GM19468 (cell line): ENCODE data around the gene PHF20.
A peak's percentile ranks its signal among the peaks of the same experiment; 100 is the strongest.
"Not testable (repeated sequence)": the region's sequence is repeated elsewhere in the genome, so short reads cannot be mapped to it uniquely, and the experiment has no call there.

ENCODE experiments used
- ATAC-seq: cut with Tn5 transposase; IDR thresholded peaks from one replicate; pipeline ENCODE4 v1.9.1; 2021; ENCODE audit warnings: mild to moderate bottlenecking, moderate library complexity, moderate number of reproducible peaks; ENCODE audit not compliant: unreplicated experiment; ENCODE audit errors: extremely low read depth

PHF20 gene

DNA sequence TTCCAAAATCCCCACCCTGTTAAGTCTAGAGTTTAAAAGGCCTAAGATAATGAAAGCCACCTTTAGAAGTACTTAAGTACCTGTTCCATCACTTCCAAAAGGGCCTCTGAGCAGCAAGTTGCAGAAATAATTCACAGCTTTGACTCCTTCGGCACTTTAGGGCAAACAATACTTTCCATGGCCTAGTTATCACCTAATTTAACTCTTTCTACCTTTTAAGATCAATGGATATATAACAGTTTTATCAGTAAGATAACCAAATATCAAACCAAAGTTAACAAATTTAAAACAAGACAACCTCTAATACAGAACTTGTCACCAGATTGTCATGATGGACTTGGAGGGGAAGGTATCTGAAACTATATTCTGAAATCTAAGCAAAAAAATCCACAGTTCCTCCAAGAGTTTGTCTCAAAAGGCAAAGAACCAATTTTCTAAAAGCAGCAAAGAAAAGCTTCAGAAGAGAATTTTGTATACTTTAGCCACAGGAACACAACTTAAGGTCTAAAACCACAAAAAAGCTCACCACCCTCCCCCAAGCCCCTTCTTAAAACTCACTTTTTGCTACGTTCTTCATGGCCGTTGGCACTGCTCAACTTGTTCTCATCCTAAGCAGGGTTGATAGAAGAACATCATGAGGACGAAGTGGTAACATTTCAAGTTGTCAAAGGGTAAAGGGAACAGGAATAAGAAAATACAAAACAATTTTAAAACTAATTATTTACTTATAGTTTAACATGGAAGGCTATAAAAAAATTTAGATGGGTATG, 33.2 kb upstream of the PHF20 start:
- ATAC-seq = no peak

DNA sequence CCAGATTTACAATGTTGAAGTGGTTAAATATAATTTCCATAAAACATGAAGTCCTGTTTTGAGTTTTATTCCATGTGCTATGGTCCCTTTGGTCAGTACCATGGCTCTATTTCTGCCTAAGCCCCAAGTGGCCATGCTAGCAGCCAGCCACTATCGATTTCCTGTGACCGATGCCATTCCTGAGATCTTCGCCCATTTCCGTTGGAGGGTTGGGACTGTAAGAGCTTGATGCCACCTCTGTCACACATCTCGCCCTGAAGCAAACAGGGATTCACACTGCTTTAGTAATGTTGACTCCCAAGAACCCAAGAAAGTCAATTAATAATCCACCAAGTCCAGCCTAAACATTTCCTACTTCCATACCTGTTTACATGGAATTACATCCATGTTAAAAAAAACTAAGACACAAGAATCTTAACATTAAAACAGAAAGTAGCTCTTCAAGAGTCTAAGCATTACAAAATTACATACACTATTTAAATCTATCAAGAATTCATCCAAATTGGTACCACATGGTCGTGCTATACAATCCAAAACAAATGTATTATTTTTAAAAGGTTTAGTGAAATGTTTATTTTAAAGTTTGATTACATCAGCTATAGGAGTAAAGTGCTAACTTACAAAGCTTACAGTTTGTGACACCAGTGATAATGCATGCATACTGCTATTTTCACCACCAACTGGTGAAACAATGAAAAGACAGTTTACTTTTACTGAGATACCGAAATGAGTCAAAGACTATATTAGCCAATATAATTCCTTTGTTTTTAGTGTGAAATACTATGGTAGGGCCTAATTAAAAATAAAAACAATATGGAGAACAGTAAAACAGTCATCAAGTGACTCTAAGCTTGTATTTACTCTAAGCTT, 32.3 kb upstream of the PHF20 start:
- ATAC-seq = no peak

DNA sequence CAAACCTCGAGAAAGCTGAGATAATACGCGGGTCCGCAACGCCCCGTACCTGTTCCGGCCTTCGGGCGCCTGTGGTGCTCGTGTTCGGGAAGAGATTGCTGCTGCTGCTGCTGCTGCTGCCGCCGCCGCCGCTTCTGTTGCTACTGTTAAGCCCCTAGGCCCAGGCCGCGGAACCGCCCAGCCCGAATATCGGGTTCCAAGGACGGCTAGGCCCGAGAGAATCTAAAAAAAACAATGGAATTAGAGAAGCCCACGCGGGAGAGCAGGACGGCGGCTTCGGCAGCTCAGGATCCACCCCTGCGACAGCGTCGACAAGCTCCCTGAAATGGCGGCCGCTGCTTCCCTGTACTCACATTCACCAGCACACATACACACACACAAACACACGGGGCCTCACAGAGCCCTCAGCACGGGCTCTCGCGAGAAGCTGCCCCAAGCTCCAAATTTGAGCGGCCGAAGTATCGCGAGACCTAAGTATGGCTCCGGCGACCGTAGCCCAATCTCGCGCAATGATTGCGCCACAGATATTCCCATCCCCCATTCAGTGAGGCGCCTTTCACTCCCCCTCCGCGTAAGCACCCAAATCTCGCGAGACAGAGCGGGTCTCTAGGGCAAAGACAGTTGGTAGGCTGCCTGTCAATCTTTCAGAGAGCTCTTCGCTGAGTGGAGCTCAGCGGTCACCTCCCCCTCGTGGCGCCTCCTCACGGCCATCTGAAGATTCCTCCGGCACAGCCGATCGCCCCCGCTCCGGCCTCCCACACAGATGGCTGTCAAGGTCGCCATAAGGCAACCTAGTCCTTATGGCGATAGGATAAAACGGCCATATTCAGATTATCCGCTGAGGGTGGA, 29.7 kb upstream of the PHF20 start, which contains the start of gene RBM39:
TSS of gene RBM39 (minus strand) at position 369 of the 849 bp plus-strand sequence. CDS start 1,386 bp downstream, outside the sequence.
- ATAC-seq = peak; percentile 81

DNA sequence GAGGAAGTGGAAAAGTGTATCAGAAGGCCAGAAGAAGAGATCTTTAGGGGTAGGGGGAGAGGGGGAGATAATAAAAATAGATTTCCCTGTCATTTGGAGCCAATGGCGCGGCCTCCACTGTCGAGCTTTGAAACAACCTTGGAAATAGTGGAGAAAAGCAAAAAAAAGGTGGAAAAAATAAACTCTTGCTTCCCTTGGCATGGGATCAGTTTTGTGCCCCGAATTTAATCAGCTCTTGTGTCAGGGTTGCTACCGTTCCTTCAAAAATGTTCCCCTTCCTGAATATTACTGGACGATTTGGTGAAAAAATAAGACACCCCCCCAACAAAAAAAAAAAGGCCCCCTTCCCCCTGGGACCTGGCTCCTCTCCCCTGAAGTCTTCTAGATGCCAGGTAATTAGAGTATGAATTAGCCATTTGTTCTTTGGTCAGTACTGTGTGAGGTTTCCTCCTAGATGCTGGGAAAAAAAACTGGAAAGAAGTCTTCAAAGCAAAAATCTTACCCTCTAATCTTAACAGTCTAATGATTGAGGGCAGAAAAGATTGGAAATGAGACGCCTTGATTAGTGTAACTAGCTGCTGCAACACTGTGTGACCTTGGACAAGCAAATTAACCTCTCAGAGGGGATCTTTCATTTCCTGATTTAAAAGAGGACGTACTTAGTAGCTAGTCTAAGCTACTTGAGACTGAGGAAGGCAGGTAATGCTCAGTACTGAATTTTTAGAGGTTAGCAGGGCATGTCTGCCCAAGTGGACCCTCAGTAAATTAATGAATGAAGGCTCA, 28.9 kb upstream of the PHF20 start:
- ATAC-seq = no peak

DNA sequence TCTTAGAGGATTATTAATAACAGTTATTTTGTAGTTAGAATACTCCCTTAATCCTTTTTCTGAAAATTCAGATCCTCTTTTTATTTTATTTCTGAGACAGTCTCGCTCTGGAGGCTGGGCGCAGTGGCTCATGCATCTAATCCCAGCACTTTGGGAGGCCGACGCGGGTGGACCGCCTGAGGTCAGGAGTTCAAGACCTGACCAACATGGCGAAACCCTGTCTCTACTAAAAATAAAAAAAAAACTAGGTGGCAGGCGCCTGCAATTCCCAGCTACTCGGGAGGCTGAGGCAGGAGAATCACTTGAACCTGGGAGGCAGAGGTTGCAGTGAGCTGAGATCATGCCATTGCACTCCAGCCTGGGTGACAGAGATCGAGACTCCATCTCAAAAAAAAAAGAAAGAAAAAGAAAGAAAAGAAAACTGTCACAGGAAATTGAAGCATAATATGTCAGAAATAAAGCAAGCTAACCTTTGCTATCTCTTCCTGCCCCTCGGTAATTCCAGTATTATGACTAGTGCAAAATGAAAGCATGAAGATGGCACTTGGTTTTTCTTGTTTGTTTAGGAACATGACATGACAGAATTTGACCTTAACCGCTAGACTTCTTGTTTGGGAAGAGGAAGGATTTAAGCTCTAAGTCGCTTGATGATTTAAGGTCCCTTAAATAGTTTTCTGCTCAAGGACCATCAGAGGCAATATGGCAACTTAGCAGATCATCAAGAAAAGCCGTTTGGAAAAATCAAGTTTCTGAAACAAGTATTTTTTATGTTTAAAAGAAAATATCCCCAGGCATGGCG, 27.9 kb upstream of the PHF20 start:
- ATAC-seq = no peak

DNA sequence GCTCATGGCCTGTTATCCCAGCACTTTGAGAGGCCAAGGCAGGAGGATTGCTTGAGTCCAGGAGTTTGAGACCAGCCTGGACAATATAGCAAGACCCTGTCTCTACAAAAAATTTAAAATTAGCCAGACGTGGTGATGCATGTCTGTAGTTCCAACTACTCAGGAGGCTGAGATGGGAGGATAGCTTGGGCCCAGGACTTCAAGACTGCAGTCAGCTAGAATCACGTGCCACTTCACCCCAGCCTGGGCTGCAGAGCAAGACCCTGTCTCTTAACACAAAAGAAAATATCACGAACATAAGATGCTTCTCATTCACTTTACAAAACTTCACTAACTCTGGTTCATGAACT, 27.3 kb upstream of the PHF20 start:
- not testable (repeated sequence) for ATAC-seq

DNA sequence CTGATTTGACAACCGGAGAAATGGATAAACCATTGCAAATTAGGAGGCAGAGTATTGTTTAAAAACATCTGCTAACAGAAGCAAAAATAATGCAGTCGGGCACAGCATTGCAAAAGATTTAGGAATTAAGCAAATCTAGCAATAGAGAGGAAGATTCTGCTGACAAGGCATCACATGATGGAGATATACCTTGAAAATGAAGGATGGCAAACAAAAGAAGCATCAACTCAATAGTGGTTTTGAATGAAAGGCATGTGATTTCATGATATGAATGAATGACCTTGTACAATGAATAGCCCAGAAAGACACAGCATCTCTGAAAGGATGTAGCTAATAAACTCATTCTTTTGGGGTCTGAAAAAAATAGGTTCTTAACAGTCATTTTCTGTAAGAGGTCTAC, 21.2 kb upstream of the PHF20 start:
- no peak for ATAC-seq

DNA sequence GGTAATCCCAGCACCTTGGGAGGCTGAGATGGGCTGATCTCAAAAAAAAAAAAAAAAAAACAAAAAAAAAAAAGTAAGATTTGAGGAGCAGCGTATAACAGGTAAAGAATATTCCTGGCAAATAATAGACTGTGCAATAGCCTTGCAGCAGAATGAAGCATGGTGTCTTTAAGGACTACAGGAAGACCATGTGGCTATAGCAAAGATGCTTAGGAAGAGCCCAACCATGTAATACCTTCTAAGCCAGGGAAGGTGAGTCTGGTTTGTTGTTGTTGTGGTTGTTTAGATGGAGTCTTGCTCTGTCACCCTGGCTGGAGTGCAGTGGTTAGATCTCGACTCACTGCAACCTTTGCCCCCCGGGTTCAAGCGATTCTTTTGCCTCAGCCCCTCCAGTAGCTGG, 15.4 kb upstream of the PHF20 start:
- ATAC-seq = no peak

DNA sequence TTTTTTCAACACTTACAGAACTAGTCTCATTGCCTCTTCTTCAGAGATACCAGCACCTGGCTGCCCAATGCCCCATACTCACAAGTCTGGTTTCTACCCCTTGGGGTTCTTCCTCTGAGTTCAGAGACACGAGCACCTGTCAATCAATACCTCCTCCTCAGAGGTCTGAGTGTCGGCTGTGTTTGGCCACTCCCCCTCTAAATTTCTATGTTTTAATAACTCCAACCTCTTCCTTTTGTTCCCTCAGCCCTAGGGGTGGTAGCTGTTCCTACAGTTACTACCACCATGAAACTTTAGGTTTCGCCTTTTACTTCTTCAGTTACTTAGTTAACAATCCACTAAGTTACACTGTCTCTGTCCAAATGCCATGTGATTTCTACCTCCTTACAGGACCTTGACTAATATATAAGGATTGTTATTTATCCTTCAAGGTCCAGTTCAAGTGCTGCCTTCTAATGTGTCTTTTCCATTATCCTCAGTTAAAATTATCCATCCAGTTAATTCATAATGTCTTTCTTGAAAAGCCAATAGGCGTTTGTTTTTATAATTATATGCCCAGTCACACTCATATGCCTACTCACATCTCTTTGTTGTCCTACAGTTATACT, 14.6 kb upstream of the PHF20 start:
- no peak for ATAC-seq

DNA sequence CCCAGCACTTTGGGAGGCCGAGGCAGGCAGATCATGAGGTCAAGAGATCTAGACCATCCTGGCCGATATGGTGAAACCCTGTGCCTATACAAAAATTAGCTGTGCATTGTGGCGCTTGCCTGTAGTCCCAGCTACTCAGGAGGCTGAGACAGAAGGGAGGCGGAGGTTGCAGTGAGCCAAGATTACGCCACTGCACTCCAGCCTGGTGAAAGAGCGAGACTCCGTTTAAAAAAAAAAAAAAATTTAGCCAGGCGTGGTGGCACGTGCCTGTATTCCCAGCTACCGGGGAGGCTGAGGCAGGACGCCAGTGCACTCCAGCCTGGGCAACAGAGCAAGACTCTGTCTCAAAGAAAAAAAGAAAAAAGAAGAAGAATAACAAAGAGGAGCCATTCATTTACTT, 10.3 kb upstream of the PHF20 start:
- ATAC-seq = not testable (repeated sequence)

DNA sequence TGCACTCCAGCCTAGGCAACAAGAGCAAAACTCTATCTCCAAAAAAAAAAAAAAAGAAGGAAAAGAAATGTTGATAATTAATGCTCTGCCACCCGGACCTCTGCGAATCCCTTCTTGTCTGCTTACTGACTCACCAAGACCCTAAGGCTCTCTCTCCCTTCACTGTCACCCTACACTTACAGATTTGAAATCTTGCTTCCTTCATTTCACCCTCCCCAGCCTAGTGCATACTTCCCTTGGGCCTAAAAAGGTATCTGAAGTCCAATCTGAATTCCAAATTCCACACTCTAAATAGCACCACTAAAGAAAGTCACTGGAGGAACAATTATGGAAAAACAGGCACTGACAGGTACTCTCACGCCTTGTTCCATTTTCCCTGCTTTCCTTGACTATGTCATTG, 9.4 kb upstream of the PHF20 start:
- no peak for ATAC-seq

DNA sequence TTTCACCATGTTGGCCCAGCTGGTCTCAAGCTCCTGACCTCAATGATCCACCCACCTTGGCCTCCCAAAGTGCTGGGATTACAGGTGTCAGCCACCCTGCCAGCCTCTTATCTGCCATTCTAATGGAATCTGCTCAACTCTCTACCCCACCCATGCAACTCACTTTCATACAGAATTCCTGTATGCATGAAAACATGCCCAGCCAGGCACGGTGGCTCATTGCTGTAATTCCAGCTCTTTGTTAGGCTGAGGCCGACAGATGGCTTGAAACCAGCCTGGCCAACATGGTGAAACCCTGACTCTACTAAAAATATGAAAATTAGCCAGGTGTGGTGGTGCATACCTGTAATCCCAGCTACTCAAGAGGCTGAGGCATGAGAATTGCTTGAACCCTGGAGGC, 6.9 kb upstream of the PHF20 start:
- ATAC-seq = not testable (repeated sequence)

DNA sequence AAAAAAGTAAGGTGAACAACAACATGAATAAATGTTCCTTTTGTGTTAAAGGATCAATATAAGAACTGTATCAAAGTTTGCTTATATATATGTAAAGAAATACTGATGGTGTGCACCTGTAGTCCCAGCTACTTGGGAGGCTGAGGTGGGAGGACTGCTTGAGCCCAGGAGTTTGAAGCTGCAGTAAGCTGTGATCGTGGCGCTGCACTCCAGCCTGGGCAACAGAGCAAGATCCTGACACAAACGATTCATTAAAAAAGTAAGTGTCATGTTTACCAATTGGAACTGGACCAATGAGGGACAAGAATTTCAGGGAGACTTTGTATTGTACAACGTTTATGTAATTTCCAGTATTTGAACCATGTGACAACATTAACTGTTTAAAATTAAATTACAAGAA, 5.0 kb upstream of the PHF20 start:
- no peak for ATAC-seq

DNA sequence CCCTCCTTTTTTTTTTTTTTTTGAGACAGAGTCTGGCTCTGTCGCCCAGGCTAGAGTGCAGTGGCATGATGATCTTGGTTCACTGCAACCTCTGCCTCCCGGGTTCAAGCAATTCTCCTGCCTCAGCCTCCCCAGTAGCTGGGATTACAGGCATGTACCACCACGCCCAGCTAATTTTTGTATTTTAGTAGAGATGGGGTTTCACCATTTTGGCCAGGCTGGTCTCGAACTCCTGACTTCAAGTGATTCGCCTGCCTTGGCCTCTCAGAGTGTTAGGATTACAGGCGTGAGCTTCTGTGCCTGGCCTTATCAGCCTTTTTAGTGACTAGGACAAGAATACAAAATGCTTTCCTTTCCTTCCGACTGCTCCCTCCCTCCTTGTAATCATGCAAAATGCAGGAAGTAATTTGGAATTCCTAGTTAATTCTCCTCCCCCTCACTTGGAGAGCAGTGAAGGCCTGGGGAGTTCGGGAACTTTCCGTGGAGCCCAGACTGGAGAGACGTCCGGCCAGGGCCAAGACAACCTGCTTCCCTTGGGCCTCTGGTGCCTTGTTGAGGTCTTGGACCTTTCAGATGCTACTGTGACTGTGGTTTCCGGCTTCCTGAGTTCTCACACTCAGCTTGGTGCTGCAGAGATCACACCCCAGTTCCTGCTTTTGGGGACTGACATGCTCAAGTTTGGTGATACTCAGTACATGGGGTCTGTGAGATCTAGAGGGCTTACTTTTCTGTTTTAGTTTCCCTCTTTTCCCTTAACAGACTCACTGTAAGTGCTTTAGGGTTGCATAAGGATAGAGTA, 3.9 kb upstream of the PHF20 start:
- no peak for ATAC-seq

DNA sequence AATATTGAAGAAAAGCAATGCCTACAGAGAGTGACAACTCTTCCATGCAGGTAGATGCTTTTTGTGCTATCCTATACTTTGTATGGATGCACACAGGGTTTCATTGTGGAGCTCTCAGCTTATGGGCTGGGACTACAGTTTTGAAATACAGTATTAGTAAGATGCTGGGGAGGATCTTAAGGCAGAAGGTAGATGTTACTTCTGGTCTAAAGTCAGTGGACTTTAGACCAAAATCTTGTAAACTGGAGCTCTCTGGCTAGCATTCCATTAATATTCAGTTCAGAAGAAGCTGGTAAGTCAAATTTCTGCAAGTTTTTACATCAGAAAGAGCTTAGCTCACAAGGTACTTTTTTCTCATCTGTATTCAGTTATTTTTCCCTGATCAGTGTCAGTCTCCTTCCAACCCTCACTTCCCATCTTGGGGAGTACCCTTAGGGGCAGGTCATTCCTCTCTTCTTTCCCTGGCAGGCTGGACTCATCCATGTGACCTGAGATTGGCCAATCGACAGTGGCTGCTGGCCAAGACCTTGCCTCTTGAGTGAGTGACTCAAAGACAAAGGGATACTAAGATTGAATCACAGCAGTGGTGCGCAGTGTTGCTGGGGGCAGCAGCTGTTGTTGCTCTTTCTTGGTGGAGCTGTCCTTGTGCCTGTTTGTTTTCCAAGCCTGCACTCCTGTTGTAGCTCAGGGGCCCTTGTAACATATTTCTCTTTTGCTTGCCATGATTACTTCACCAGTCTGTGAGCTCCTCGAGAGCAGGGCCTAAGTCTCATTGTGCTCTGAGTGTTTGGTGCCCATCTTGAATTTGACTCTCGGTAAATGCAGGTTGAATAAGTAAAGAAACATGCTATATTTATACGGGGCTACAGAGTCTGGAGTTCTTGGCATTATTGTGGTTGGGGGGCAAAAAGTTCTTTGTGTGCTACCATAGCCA, 2.8 kb upstream of the PHF20 start:
- no peak for ATAC-seq

DNA sequence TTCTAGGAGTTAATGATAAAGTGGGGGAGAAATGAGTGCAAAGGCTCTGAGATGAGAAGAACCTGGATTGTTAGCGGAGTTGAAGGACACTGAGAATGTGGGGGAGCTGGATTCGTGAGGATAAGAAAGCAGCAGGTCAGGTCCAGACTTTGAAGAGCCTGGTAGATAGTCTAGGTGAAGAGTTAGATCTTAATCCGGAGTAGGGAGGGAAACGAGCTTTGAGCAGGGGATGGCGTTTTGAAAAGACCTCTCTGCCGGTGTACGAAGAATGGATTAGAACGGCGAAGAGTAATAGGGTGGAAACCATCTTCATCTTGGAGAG, 487 bp upstream of the PHF20 start:
- ATAC-seq = no peak

DNA sequence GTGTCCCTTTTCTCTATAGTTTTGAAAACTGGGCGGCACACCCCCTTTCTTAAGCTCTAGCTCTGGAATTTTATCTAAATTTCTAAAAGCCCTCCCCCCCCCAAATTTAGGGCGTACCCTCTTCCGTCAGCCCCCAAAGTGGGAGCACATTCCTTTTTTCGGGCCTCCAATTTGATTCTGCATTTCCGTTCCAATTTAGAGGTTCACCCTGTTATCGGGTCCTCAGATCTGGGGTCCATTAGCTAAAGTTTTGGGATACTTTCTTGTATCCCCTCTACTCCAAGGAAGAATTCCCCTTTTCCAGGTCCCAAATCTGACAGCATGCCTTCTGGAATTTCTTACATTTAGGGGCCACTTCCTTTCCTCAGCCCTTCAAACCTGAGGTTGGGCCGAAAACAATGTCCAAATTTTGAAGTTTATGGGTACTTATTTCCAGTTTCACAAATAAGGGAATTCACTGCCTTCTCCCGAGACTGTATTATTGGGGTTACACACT, 796 bp downstream of the PHF20 start:
- no peak for ATAC-seq
